DOHH2 (cell line): Measurements from ENCODE around the gene FSTL1.

Experiments used
- H3F3A ChIP-seq: fragments of 200-600 bp; sonication (generic), shearing (Covaris generic); 2 replicates; pipeline ENCODE4 v1.6.0; 2016; ENCODE audit warnings: antibody characterized with exemption, mild to moderate bottlenecking; ENCODE audit not compliant: control insufficient read depth, insufficient read depth
- H3K27ac ChIP-seq: fragments of 200-600 bp; sonication (generic); 2 replicates; pipeline ENCODE4 v1.5.1; 2014; ENCODE audit warnings: low read depth, mild to moderate bottlenecking, low read length, moderate library complexity
- H3K27me3 ChIP-seq: fragments of 200-600 bp; sonication (generic); 2 replicates; pipeline ENCODE4 v1.6.1; 2014; ENCODE audit warnings: mild to moderate bottlenecking, low read length, mixed read lengths; ENCODE audit not compliant: control insufficient read depth
- H3K36me3 ChIP-seq: fragments of 200-600 bp; sonication (generic); 2 replicates; pipeline ENCODE4 v1.6.1; 2014; ENCODE audit warnings: mild to moderate bottlenecking, low read length, moderate library complexity, mixed read lengths; ENCODE audit not compliant: control insufficient read depth
- H3K4me1 ChIP-seq: fragments of 200-600 bp; sonication (generic); 2 replicates; pipeline ENCODE4 v1.6.1; 2014; ENCODE audit warnings: mild to moderate bottlenecking, low read length, mixed read lengths; ENCODE audit not compliant: control insufficient read depth
- H3K4me2 ChIP-seq: fragments of 200-600 bp; sonication (generic); 2 replicates; pipeline ENCODE4 v1.6.0; 2014; ENCODE audit warnings: mild to moderate bottlenecking, low read length, moderate library complexity
- H3K4me3 ChIP-seq: fragments of 200-600 bp; sonication (generic); 2 replicates; pipeline ENCODE4 v1.5.1; 2014; ENCODE audit warnings: mild to moderate bottlenecking, low read length, mixed read lengths
- H3K79me2 ChIP-seq: fragments of 200-600 bp; sonication (generic); 2 replicates; pipeline ENCODE4 v1.6.1; 2014; ENCODE audit warnings: mild to moderate bottlenecking, low read length, mixed read lengths; ENCODE audit not compliant: control insufficient read depth
- H3K9me2 ChIP-seq: fragments of 200-600 bp; sonication (generic); replicated peaks from 2 replicates; pipeline ENCODE4 v1.6.1; 2014; ENCODE audit warnings: mild to moderate bottlenecking, low read length, mixed read lengths; ENCODE audit not compliant: control insufficient read depth
- H3K9me3 ChIP-seq: fragments of 200-600 bp; sonication (generic); 2 replicates; pipeline ENCODE4 v1.6.1; 2014; ENCODE audit warnings: antibody characterized with exemption, low read length, mixed read lengths; ENCODE audit not compliant: control insufficient read depth, insufficient read depth
- H4K20me1 ChIP-seq: fragments of 200-600 bp; sonication (generic); 2 replicates; pipeline ENCODE4 v1.6.0; 2014; ENCODE audit warnings: low read depth, mild to moderate bottlenecking, antibody characterized with exemption, low read length, moderate library complexity; ENCODE audit not compliant: control insufficient read depth, insufficient read depth
- CTCF ChIP-seq: fragments of 200-600 bp; sonication (generic); IDR thresholded peaks from one replicate; pipeline ENCODE4 v1.5.1; 2014; ENCODE audit warnings: antibody characterized with exemption, mild to moderate bottlenecking, low read depth, low read length; ENCODE audit not compliant: poor library complexity, severe bottlenecking
- EZH2phosphoT487 ChIP-seq: fragments of 200-600 bp; sonication (generic); IDR thresholded peaks from 2 replicates; pipeline ENCODE4 v1.6.1; 2017; ENCODE audit warnings: borderline replicate concordance, mild to moderate bottlenecking, antibody characterized with exemption, low read length, moderate library complexity, mixed read lengths

The FSTL1 gene

DNA sequence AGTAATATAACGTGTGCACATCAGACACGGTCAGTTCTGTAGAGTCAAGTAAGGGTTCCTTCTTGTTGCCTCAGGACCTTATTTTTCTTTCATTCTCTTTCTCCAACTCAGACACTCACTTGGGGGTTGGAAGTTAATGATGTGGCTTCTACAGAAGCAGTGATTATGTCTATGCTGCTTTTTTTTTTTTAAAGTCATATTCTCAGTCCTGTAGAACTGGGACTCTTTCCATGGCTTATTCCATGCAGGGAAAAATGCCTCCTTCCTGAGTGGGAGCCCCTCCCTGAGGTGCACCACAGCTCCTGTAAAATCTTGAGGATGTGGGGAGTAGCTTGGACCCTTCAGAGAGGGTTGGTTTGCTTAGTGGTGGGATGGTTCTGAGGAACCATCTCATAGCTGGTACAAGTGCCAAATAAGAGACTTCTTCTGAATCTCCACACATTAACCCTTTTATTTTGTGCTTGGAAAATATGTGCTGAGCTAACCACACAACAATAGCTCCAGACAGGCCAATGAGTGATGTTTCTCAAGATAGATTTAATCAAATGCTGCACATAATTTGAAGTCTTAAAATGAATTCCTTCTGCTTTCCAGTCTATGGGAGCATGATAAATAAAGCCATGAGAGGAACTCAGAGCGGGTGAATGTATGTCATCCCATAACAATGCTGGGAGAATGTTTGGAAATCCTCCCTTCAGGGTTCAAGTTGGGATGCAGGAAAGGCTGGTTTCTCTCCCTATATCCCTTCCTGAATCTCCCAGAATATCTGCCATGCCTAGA lies 23.3 kb upstream of the FSTL1 start:
- no peaks in the 10 kb centered on the region for H3F3A ChIP-seq
- no peaks in the 10 kb centered on the region for H4K20me1 ChIP-seq
- H3K4me1 ChIP-seq: no peaks in the 10 kb centered on the region
- H3K27me3 ChIP-seq: peaks cover 8% of the 10 kb centered on the region; the same call in 1 of the 2 replicates
- TF ChIP-seq CTCF (no peak), EZH2phosphoT487 (no peak)
- no peaks in the 10 kb centered on the region for H3K9me2 ChIP-seq
- no peaks in the 10 kb centered on the region for H3K36me3 ChIP-seq
- H3K4me3 ChIP-seq: no peak overlapping the region
- no peaks in the 10 kb centered on the region; the same call in 1 of the 2 replicates for H3K9me3 ChIP-seq
- H3K27ac ChIP-seq: no peak overlapping the region
- H3K79me2 ChIP-seq: no peaks in the 10 kb centered on the region
- H3K4me2 ChIP-seq: no peak overlapping the region

GRCh38 chr3:120473389-120473788 lies 22.6 kb upstream of the FSTL1 start:
- H4K20me1 ChIP-seq: no peaks in the 10 kb centered on the region
- no peaks in the 10 kb centered on the region for H3K79me2 ChIP-seq
- H3K36me3 ChIP-seq: no peaks in the 10 kb centered on the region
- H3K4me1 ChIP-seq: no peaks in the 10 kb centered on the region
- no peak overlapping the region for H3K4me2 ChIP-seq
- no peaks in the 10 kb centered on the region; the same call in 1 of the 2 replicates for H3K9me3 ChIP-seq
- H3K27ac ChIP-seq: no peak overlapping the region
- peaks cover 8% of the 10 kb centered on the region; the same call in 1 of the 2 replicates for H3K27me3 ChIP-seq
- TF ChIP-seq EZH2phosphoT487: no peak
- TF ChIP-seq CTCF: no peak
- H3K4me3 ChIP-seq: no peak overlapping the region
- H3F3A ChIP-seq: no peaks in the 10 kb centered on the region
- no peaks in the 10 kb centered on the region for H3K9me2 ChIP-seq

GRCh38 chr3:120472121-120472844 lies 21.5 kb upstream of the FSTL1 start:
- H3K9me3 ChIP-seq: no peaks in the 10 kb centered on the region; the same call in 1 of the 2 replicates
- no peak for TF ChIP-seq CTCF
- TF ChIP-seq EZH2phosphoT487: no peak
- no peaks in the 10 kb centered on the region for H3K4me1 ChIP-seq
- no peak overlapping the region for H3K27ac ChIP-seq
- no peaks in the 10 kb centered on the region for H3F3A ChIP-seq
- no peaks in the 10 kb centered on the region for H3K9me2 ChIP-seq
- no peak overlapping the region for H3K4me3 ChIP-seq
- no peaks in the 10 kb centered on the region for H3K79me2 ChIP-seq
- peaks cover 8% of the 10 kb centered on the region; the same call in 1 of the 2 replicates for H3K27me3 ChIP-seq
- H3K4me2 ChIP-seq: no peak overlapping the region
- H4K20me1 ChIP-seq: no peaks in the 10 kb centered on the region
- no peaks in the 10 kb centered on the region for H3K36me3 ChIP-seq
